ENCODE data around the gene LY6G5B.

GRCh38 chr6:31691078-31691463 lies 21.3 kb downstream of the LY6G5B start:
- TF ChIP-seq CTCF (IDR thresholded peaks at IDR 0.05) (no peak), MAX (IDR thresholded peaks at IDR 0.05; ENCODE audit: low read depth) (no peak), YY1 (IDR thresholded peaks at IDR 0.05; ENCODE audit: low read depth) (no peak), EZH2phosphoT487 (IDR thresholded peaks at IDR 0.05; ENCODE audit: borderline replicate concordance, low read depth) (no peak), RCOR1 (IDR thresholded peaks at IDR 0.05; ENCODE audit: low read length) (no peak), REST (IDR thresholded peaks at IDR 0.05; ENCODE audit: low read depth, low read length) (no peak), USF2 (IDR thresholded peaks at IDR 0.05; ENCODE audit: borderline replicate concordance, low read depth, low read length) (no peak), NFIC (IDR thresholded peaks at IDR 0.05; ENCODE audit: borderline replicate concordance) (no peak), GABPA (IDR thresholded peaks at IDR 0.05; ENCODE audit: low read depth) (no peak), USF1 (IDR thresholded peaks at IDR 0.05; ENCODE audit: borderline replicate concordance, low read depth) (no peak), ELF1 (IDR thresholded peaks at IDR 0.05) (no peak), FOSL2 (IDR thresholded peaks at IDR 0.05; ENCODE audit: borderline replicate concordance, low read depth) (no peak), ZBTB33 (IDR thresholded peaks at IDR 0.05; ENCODE audit: borderline replicate concordance, low read depth) (no peak)

Measured in SK-N-SH (cell line).